SK-N-SH (cell line): ENCODE data around the gene ITGA1. TPM values are rescaled to one million over a fixed set of nuclear protein-coding genes. Genes with fewer than 3 reads are reported as not detected.
A peak's percentile ranks its signal among the peaks of the same experiment; 100 is the strongest.

Experiments
- CTCF ChIA-PET: fragments of 300-600, 350-600 bp; formaldehyde crosslinking; extraction: SDS; loops from one replicate; lab custom pipeline; 2021; lab: Yijun Ruan, JAX
- POLR2A ChIA-PET: fragments of 350-600 bp; sonication (Branson Sonifier 250); formaldehyde crosslinking; extraction: SDS; loops from one replicate; lab custom pipeline; 2020; ENCODE audit warnings: antibody characterized with exemption, inconsistent platforms; lab: Yijun Ruan, JAX
- DNase-seq: peaks from one replicate; pipeline ENCODE4 v3.0.0; 2012
- H2AFZ ChIP-seq: fragments of 200-600 bp; sonication (generic); 2 replicates; pipeline ENCODE4 v1.8.1; 2016; ENCODE audit warnings: antibody characterized with exemption, mild to moderate bottlenecking, low read depth
- H3F3A ChIP-seq: fragments of 200-600 bp; sonication (generic); replicated peaks from 2 replicates; pipeline ENCODE3; 2016; ENCODE audit warnings: antibody characterized with exemption, mild to moderate bottlenecking; ENCODE audit not compliant: insufficient read depth
- H3K27ac ChIP-seq, 2 experiments: fragments of 200-500 bp in 1 of 2; fragments of 200-600 bp in 1 of 2; sonication (Bioruptor generic) in 1 of 2; sonication (generic), shearing (Covaris generic) in 1 of 2; 2 replicates each; pipeline versions ENCODE4 v1.5.1 to v1.6.1; 2014 to 2016; ENCODE audit warnings: low read depth in 2 of 2, inconsistent platforms in 1 of 2, low read length in 1 of 2, mild to moderate bottlenecking in 1 of 2, mixed read lengths in 1 of 2
- H3K27me3 ChIP-seq: fragments of 200-600 bp; sonication (generic), shearing (Covaris generic); 2 replicates; pipeline ENCODE4 v1.6.1; 2016; ENCODE audit warnings: mixed run types; ENCODE audit not compliant: insufficient read depth
- H3K36me3 ChIP-seq, 2 experiments: fragments of 200-500 bp in 1 of 2; fragments of 200-600 bp in 1 of 2; sonication (Bioruptor generic) in 1 of 2; sonication (generic) in 1 of 2; replicated peaks in 1 of 2; 2 replicates each; pipeline versions ENCODE3 to v1.5.1; 2014 to 2016; ENCODE audit warnings: low read length in 1 of 2, mild to moderate bottlenecking in 1 of 2; ENCODE audit not compliant: insufficient read depth in 2 of 2, control insufficient read depth in 1 of 2
- H3K4me1 ChIP-seq, 2 experiments: fragments of 200-500 bp in 1 of 2; fragments of 200-600 bp in 1 of 2; sonication (Bioruptor generic) in 1 of 2; sonication (generic), shearing (Covaris generic) in 1 of 2; 2 replicates each; pipeline versions ENCODE4 v1.5.1 to v1.6.1; 2014 to 2016; ENCODE audit warnings: low read depth in 1 of 2, low read length in 1 of 2, mixed run types in 1 of 2; ENCODE audit not compliant: insufficient read depth in 2 of 2, control insufficient read depth in 1 of 2
- H3K4me2 ChIP-seq: fragments of 200-600 bp; sonication (generic), shearing (Covaris generic); 2 replicates; pipeline ENCODE4 v1.6.1; 2017; ENCODE audit warnings: mixed run types
- H3K4me3 ChIP-seq, 2 experiments: fragments of 200-500 bp in 1 of 2; fragments of 200-600 bp in 1 of 2; sonication (Bioruptor generic) in 1 of 2; sonication (generic), shearing (Covaris generic) in 1 of 2; 2 replicates each; pipeline versions ENCODE4 v1.5.1 to v1.8.1; 2014 to 2016; ENCODE audit warnings: low read depth in 2 of 2, inconsistent platforms in 1 of 2, low read length in 1 of 2, mild to moderate bottlenecking in 1 of 2, mixed read lengths in 1 of 2, moderate library complexity in 1 of 2
- H3K79me2 ChIP-seq: fragments of 200-600 bp; sonication (generic); 2 replicates; pipeline ENCODE4 v1.8.1; 2017; ENCODE audit warnings: mild to moderate bottlenecking; ENCODE audit not compliant: insufficient read depth
- H3K9ac ChIP-seq: fragments of 200-600 bp; sonication (generic); 2 replicates; pipeline ENCODE4 v1.6.1; 2017; ENCODE audit warnings: mixed run types
- H3K9me2 ChIP-seq: fragments of 200-600 bp; sonication (generic); 2 replicates; pipeline ENCODE4 v1.6.1; 2017; ENCODE audit warnings: mixed run types
- H3K9me3 ChIP-seq: fragments of 200-600 bp; sonication (generic); 2 replicates; pipeline ENCODE4 v1.6.1; 2017; ENCODE audit warnings: mixed run types, mild to moderate bottlenecking, moderate library complexity
- H4K20me1 ChIP-seq: fragments of 200-600 bp; sonication (generic); 2 replicates; pipeline ENCODE4 v1.6.1; 2017; ENCODE audit warnings: mild to moderate bottlenecking, mixed run types; ENCODE audit not compliant: insufficient read depth
- CHD2 ChIP-seq: fragments of 150-350 bp; IDR thresholded peaks from 2 replicates; pipeline ENCODE4 v1.6.1; 2018; ENCODE audit warnings: low read length; ENCODE audit not compliant: partially characterized antibody
- ELF1 ChIP-seq: IDR thresholded peaks from 2 replicates; pipeline ENCODE4 v1.4.0; 2012
- FOSL2 ChIP-seq: IDR thresholded peaks from 2 replicates; pipeline ENCODE4 v1.4.0; 2012; ENCODE audit warnings: low read depth, mild to moderate bottlenecking, moderate library complexity, borderline replicate concordance
- GABPA ChIP-seq: IDR thresholded peaks from 2 replicates; pipeline ENCODE4 v1.4.0; 2012; ENCODE audit warnings: low read depth, mild to moderate bottlenecking
- GATA2 ChIP-seq: sonication (generic); formaldehyde crosslinking; IDR thresholded peaks from 2 replicates; pipeline ENCODE4 v1.5.0; 2020; ENCODE audit warnings: mild to moderate bottlenecking, missing genetic modification reagents
- JUND ChIP-seq: IDR thresholded peaks from 2 replicates; pipeline ENCODE4 v1.4.0; 2012
- MEF2A ChIP-seq: IDR thresholded peaks from 2 replicates; pipeline ENCODE4 v1.4.0; 2012; ENCODE audit warnings: low read depth, borderline replicate concordance
- NFIC ChIP-seq: IDR thresholded peaks from 2 replicates; pipeline ENCODE4 v1.4.0; 2012; ENCODE audit warnings: borderline replicate concordance
- RAD21 ChIP-seq: IDR thresholded peaks from 2 replicates; pipeline ENCODE4 v1.6.1; 2012; ENCODE audit warnings: mild to moderate bottlenecking, low read length
- RCOR1 ChIP-seq: fragments of 150-350 bp; IDR thresholded peaks from 2 replicates; pipeline ENCODE4 v1.6.1; 2017; ENCODE audit warnings: antibody characterized with exemption, low read length
- RXRA ChIP-seq: IDR thresholded peaks from 2 replicates; pipeline ENCODE4 v1.4.0; 2012; ENCODE audit warnings: low read depth, mild to moderate bottlenecking, borderline replicate concordance
- SIN3A ChIP-seq: IDR thresholded peaks from 2 replicates; pipeline ENCODE4 v1.6.1; 2012; ENCODE audit warnings: low read depth, mild to moderate bottlenecking, low read length, moderate library complexity, borderline replicate concordance
- TAF1 ChIP-seq: IDR thresholded peaks from 2 replicates; pipeline ENCODE4 v1.6.1; 2012; ENCODE audit warnings: low read depth, mild to moderate bottlenecking, low read length, moderate library complexity, borderline replicate concordance
- TEAD4 ChIP-seq: IDR thresholded peaks from 2 replicates; pipeline ENCODE4 v1.4.0; 2012; ENCODE audit warnings: mild to moderate bottlenecking, borderline replicate concordance; ENCODE audit not compliant: insufficient read depth
- WGBS: methylation state at CpG from one replicate; pipeline ENCODE4 v1.1.6; 2017; ENCODE audit warnings: low lambda C conversion rate; 5-methylcytosine and 5-hydroxymethylcytosine counted together
- polyA plus RNA-seq, 3 experiments: library from polyadenylated mRNA; depleted of rRNA; stranded (reverse); fragments of >200 nt; gene quantifications; 2 replicates each; pipeline ENCODE4 v1.2.3, GENCODE V29; 2012
- TF ChIP-seq, protein P1 (sequence below): IDR thresholded peaks from 2 replicates; pipeline ENCODE4 v1.4.0; 2012; ENCODE audit warnings: low read depth
- TF ChIP-seq, protein P2 (sequence below): IDR thresholded peaks from 2 replicates; pipeline ENCODE4; 2012
- TF ChIP-seq, protein P3 (sequence below): fragments of 150-350 bp; IDR thresholded peaks from 2 replicates; pipeline ENCODE4 v1.6.1; 2016; ENCODE audit warnings: mild to moderate bottlenecking, low read depth, low read length
- TF ChIP-seq, protein P4 (sequence below): IDR thresholded peaks from 2 replicates; pipeline ENCODE4 v1.4.0; 2012; ENCODE audit warnings: low read depth, borderline replicate concordance
- TF ChIP-seq, protein P5 (sequence below): fragments of 150-350 bp; IDR thresholded peaks from 2 replicates; pipeline ENCODE4 v1.6.1; 2017; ENCODE audit warnings: antibody characterized with exemption, low read length, low read depth, borderline replicate concordance
- TF ChIP-seq, protein P6 (sequence below): fragments of 200-600 bp; sonication (generic); IDR thresholded peaks from 2 replicates; pipeline ENCODE4 v1.6.1; 2017; ENCODE audit warnings: antibody characterized with exemption, mild to moderate bottlenecking, moderate library complexity

ITGA1 gene
- polyA plus RNA-seq, 1 of the 3 experiments (the other 2 are of a cell fraction): 7.7 TPM

DNA sequence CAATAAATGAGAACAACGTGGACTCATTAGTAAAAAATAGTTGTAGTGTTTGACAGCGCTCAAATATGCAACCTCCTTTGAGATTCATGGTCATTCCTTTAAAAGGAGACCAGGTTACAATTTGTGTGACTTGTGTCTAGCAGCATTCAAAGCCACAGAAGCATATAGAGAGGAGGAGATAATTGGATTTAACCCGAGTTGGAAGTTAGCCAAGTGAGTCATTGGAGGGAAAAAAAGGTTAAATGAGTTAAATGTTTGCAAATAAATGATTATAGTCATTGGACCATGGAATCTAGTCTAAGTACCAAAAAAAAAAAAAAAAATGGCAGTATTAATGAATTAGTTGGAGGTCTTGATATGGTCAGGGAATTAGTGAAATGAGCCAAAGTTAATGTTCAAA lies 90.9 kb downstream of the ITGA1 start:
- Histone ChIP-seq H3K27ac (no peak overlapping the region), H4K20me1 (no peaks in the 10 kb centered on the region), H3K4me1 (peaks cover 0 to 7% of the 10 kb centered on the region in 2 experiments; a peak in 3 of 4 replicates), H3K4me3 (no peak overlapping the region), H3K79me2 (no peaks in the 10 kb centered on the region), H3K9me2 (no peaks in the 10 kb centered on the region), H3K4me2 (no peak overlapping the region), H3F3A (peaks cover 4% of the 10 kb centered on the region), H3K9me3 (no peaks in the 10 kb centered on the region), H2AFZ (no peak overlapping the region), H3K9ac (no peak overlapping the region), H3K36me3 (peaks cover 3 to 9% of the 10 kb centered on the region in 2 experiments), H3K27me3 (no peaks in the 10 kb centered on the region)
- TF ChIP-seq NFIC (peak; percentile 50; the same call in 1 of the 2 replicates), FOSL2 (peak; percentile 10; the same call in 1 of the 2 replicates)
- TF ChIP-seq, protein P1, sequence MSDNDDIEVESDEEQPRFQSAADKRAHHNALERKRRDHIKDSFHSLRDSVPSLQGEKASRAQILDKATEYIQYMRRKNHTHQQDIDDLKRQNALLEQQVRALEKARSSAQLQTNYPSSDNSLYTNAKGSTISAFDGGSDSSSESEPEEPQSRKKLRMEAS: no peak
- WGBS: 23% methylated on average over 3 of the region's 3 CpGs
- POLR2A ChIA-PET: no interaction called here
- DNase-seq: no peak
- CTCF ChIA-PET: no interaction called here

DNA sequence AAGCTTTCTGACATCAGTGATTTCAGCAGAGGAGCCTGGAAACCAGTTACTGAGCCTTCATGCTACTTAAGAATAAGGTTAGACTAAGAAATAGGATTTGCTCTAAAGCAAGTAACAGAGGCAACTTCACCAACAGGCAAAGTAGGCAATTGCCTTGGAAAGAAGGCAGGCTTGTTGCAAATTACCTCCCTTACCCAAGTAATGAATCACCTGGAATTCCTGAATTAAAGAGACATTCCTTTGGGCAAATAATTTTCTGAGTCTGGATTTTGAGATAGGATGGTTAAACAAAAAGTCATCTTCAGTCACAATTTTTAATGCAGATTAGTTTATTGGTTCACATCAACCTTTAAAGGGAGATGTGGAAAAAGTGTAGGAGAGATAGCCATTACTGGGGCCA lies 92.8 kb downstream of the ITGA1 start:
- Histone ChIP-seq H2AFZ (no peak overlapping the region), H3K27me3 (no peaks in the 10 kb centered on the region), H3K9me3 (no peaks in the 10 kb centered on the region), H3K9ac (no peak overlapping the region), H4K20me1 (no peaks in the 10 kb centered on the region), H3K9me2 (no peaks in the 10 kb centered on the region), H3K79me2 (no peaks in the 10 kb centered on the region), H3K4me1 (peaks cover 0 to 7% of the 10 kb centered on the region in 2 experiments; a peak in 3 of 4 replicates), H3K27ac (no peak overlapping the region), H3F3A (peaks cover 4% of the 10 kb centered on the region), H3K36me3 (peaks cover 3 to 11% of the 10 kb centered on the region in 2 experiments), H3K4me3 (no peak overlapping the region), H3K4me2 (no peak overlapping the region)
- no peak for DNase-seq
- CTCF ChIA-PET: no interaction called here
- POLR2A ChIA-PET: no interaction called here
- TF ChIP-seq, protein P2, sequence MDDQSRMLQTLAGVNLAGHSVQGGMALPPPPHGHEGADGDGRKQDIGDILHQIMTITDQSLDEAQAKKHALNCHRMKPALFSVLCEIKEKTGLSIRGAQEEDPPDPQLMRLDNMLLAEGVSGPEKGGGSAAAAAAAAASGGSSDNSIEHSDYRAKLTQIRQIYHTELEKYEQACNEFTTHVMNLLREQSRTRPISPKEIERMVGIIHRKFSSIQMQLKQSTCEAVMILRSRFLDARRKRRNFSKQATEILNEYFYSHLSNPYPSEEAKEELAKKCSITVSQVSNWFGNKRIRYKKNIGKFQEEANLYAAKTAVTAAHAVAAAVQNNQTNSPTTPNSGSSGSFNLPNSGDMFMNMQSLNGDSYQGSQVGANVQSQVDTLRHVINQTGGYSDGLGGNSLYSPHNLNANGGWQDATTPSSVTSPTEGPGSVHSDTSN: no peak
- TF ChIP-seq RCOR1 (no peak), CHD2 (no peak), TEAD4 (no peak), GATA2 (CRISPR knock-in tag) (no peak), RXRA (no peak), ELF1 (no peak), SIN3A (no peak), JUND (no peak), NFIC (no peak), TAF1 (no peak), FOSL2 (no peak), MEF2A (no peak), RAD21 (no peak), GABPA (no peak)
- TF ChIP-seq, protein P3, sequence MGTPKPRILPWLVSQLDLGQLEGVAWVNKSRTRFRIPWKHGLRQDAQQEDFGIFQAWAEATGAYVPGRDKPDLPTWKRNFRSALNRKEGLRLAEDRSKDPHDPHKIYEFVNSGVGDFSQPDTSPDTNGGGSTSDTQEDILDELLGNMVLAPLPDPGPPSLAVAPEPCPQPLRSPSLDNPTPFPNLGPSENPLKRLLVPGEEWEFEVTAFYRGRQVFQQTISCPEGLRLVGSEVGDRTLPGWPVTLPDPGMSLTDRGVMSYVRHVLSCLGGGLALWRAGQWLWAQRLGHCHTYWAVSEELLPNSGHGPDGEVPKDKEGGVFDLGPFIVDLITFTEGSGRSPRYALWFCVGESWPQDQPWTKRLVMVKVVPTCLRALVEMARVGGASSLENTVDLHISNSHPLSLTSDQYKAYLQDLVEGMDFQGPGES: no peak
- TF ChIP-seq, protein P4, sequence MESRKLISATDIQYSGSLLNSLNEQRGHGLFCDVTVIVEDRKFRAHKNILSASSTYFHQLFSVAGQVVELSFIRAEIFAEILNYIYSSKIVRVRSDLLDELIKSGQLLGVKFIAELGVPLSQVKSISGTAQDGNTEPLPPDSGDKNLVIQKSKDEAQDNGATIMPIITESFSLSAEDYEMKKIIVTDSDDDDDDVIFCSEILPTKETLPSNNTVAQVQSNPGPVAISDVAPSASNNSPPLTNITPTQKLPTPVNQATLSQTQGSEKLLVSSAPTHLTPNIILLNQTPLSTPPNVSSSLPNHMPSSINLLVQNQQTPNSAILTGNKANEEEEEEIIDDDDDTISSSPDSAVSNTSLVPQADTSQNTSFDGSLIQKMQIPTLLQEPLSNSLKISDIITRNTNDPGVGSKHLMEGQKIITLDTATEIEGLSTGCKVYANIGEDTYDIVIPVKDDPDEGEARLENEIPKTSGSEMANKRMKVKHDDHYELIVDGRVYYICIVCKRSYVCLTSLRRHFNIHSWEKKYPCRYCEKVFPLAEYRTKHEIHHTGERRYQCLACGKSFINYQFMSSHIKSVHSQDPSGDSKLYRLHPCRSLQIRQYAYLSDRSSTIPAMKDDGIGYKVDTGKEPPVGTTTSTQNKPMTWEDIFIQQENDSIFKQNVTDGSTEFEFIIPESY: no peak
- TF ChIP-seq, protein P5, sequence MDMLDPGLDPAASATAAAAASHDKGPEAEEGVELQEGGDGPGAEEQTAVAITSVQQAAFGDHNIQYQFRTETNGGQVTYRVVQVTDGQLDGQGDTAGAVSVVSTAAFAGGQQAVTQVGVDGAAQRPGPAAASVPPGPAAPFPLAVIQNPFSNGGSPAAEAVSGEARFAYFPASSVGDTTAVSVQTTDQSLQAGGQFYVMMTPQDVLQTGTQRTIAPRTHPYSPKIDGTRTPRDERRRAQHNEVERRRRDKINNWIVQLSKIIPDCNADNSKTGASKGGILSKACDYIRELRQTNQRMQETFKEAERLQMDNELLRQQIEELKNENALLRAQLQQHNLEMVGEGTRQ: no peak
- TF ChIP-seq, protein P1: no peak
- TF ChIP-seq, protein P6, sequence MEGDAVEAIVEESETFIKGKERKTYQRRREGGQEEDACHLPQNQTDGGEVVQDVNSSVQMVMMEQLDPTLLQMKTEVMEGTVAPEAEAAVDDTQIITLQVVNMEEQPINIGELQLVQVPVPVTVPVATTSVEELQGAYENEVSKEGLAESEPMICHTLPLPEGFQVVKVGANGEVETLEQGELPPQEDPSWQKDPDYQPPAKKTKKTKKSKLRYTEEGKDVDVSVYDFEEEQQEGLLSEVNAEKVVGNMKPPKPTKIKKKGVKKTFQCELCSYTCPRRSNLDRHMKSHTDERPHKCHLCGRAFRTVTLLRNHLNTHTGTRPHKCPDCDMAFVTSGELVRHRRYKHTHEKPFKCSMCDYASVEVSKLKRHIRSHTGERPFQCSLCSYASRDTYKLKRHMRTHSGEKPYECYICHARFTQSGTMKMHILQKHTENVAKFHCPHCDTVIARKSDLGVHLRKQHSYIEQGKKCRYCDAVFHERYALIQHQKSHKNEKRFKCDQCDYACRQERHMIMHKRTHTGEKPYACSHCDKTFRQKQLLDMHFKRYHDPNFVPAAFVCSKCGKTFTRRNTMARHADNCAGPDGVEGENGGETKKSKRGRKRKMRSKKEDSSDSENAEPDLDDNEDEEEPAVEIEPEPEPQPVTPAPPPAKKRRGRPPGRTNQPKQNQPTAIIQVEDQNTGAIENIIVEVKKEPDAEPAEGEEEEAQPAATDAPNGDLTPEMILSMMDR: no peak
